Lung (tissue), 12 donors: Measurements from ENCODE around the gene SPIRE1. TPM values are rescaled to one million over a fixed set of nuclear protein-coding genes. Genes with fewer than 3 reads are reported as not detected.

ENCODE experiments used
- ATAC-seq: fragments of 200-7000 bp; cut with Tn5 transposase; one replicate; pipeline ENCODE4 v1.9.1; 2020; ENCODE audit warnings: moderate number of reproducible peaks; ENCODE audit not compliant: insufficient read depth, low FRiP score
- DNase-seq, 3 donors: peaks; one replicate each; pipeline ENCODE4 v3.0.0-alpha.2; 2013 to 2017
- H3K27ac ChIP-seq, 2 donors: one replicate each; pipeline ENCODE4 v1.5.1; 2013; ENCODE audit warnings: mild to moderate bottlenecking in 2 of 2, moderate library complexity in 2 of 2, control low read depth in 1 of 2, inconsistent platforms in 1 of 2, low read depth in 1 of 2, low read length in 1 of 2
- H3K27me3 ChIP-seq, 3 donors: one replicate each; pipeline ENCODE4 v1.5.1; 2013; ENCODE audit warnings: low read length in 2 of 3; ENCODE audit not compliant: control insufficient read depth in 3 of 3, insufficient read depth in 3 of 3
- H3K36me3 ChIP-seq, 4 donors: one replicate each; pipeline ENCODE4 v1.5.1; 2013; ENCODE audit warnings: low read length in 4 of 4, mild to moderate bottlenecking in 1 of 4, moderate library complexity in 1 of 4; ENCODE audit not compliant: control insufficient read depth in 4 of 4, insufficient read depth in 4 of 4
- H3K4me1 ChIP-seq, 5 donors: one replicate each; pipeline ENCODE4 v1.5.1; 2013; ENCODE audit warnings: low read length in 5 of 5, mild to moderate bottlenecking in 2 of 5, moderate library complexity in 1 of 5; ENCODE audit not compliant: control insufficient read depth in 5 of 5, insufficient read depth in 5 of 5
- H3K4me3 ChIP-seq: one replicate; pipeline ENCODE4 v1.5.1; 2013; ENCODE audit warnings: mild to moderate bottlenecking, control low read depth, moderate library complexity
- H3K9ac ChIP-seq, 2 donors: one replicate each; pipeline ENCODE4 v1.5.1; 2013; ENCODE audit warnings: low read length in 2 of 2, control low read depth in 1 of 2; ENCODE audit not compliant: insufficient read depth in 1 of 2
- H3K9me3 ChIP-seq, 4 donors: one replicate each; pipeline ENCODE4 v1.5.1; 2013; ENCODE audit warnings: low read length in 3 of 4, mild to moderate bottlenecking in 1 of 4, moderate library complexity in 1 of 4; ENCODE audit not compliant: control insufficient read depth in 4 of 4, insufficient read depth in 3 of 4
- WGBS, 2 donors: extraction: QIAGEN DNeasy Blood & Tissue Kit; methylation state at CpG; one replicate each; pipeline ENCODE4 v1.1.7; 2013; 5-methylcytosine and 5-hydroxymethylcytosine counted together
- polyA plus RNA-seq, 2 donors: library from polyadenylated mRNA; stranded (reverse); fragments of 200-250 nt; gene quantifications; one replicate each; pipeline ENCODE4 v1.2.1, GENCODE V29; 2013
- total RNA-seq, 2 donors: library from RNA; depleted of rRNA in 1 of 2; stranded (reverse); fragments of >200 nt in 1 of 2; gene quantifications; one replicate each; pipeline ENCODE4 v1.2.1, GENCODE V29; 2014 to 2021
- TF ChIP-seq, protein P1 (sequence below): IDR thresholded peaks from 2 replicates; pipeline ENCODE4 v1.5.1; 2012; ENCODE audit warnings: mild to moderate bottlenecking; ENCODE audit errors: control extremely low read depth, extremely low read depth
- donor health status: control.
- donor health status: control.
- donor health status: Bipolar disorder and iron deficiency.
- donor health status: healthy.
- donor health status: DM: yes; HTN: yes; CAD: no.

SPIRE1 gene
- total and polyA plus RNA-seq, 4 donors, result 8.7 to 34.0 (median 14.8) TPM

DNA sequence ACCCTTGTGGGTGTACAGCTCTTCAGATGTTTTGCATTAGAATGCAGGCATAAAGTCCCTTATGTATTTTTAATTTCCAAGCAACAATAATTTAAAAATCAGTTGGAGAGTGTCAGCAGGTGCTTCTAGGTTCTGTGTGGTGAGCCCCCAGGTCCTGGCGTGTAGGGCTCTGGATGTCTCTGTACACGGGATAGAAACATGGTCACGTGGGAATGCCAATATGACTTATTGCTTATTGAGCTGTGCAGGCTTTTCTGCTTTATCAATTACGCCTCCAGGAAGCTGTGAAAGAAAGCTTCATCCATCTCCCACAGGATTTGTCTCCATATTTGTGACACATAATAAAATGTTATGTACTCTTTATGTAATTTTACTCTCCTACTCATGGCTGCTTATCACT is 212.4 kb downstream of the SPIRE1 start:
- Histone ChIP-seq H3K27me3 (no peaks in the 10 kb centered on the region), H3K27ac (no peak overlapping the region), H3K4me1 (peaks cover 0 to 4% (median 0%) of the 10 kb centered on the region in 5 donors), H3K9me3 (peaks cover 0 to 5% (median 3%) of the 10 kb centered on the region in 4 donors), H3K9ac (no peak overlapping the region), H3K4me3 (no peak overlapping the region), H3K36me3 (peaks cover 16 to 29% (median 21%) of the 10 kb centered on the region in 4 donors)
- DNase-seq (no peak), ATAC-seq (no peak)
- TF ChIP-seq, protein P1, sequence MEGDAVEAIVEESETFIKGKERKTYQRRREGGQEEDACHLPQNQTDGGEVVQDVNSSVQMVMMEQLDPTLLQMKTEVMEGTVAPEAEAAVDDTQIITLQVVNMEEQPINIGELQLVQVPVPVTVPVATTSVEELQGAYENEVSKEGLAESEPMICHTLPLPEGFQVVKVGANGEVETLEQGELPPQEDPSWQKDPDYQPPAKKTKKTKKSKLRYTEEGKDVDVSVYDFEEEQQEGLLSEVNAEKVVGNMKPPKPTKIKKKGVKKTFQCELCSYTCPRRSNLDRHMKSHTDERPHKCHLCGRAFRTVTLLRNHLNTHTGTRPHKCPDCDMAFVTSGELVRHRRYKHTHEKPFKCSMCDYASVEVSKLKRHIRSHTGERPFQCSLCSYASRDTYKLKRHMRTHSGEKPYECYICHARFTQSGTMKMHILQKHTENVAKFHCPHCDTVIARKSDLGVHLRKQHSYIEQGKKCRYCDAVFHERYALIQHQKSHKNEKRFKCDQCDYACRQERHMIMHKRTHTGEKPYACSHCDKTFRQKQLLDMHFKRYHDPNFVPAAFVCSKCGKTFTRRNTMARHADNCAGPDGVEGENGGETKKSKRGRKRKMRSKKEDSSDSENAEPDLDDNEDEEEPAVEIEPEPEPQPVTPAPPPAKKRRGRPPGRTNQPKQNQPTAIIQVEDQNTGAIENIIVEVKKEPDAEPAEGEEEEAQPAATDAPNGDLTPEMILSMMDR, result no peak
- 88 to 99% methylated on average over 4 of the region's 4 CpGs for whole genome bisulfite sequencing, 2 donors

DNA sequence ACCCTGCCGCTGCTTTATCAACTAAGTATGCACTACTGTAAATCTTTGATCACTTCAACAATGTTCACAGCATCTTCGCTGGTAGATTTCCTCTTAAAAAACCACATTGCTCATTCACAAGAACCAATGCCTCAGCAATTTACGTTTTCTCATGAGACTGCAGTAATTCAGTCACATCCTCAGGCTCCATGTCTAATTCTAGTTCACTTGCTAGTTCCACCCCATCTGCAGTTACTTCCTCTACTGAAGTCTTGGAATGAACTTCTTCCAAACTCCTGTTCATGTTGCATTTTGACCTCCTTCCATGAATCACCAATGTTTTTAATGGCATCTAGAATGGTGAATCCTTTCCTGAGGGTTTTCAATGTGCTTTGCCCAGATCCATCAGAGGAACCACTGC is 214.4 kb downstream of the SPIRE1 start:
- TF ChIP-seq, protein P1, result no peak
- WGBS, 2 donors, result 92 to 93% methylated on average over 3 of the region's 3 CpGs
- no peak overlapping the region for H3K4me3 ChIP-seq
- no peak for ATAC-seq
- H3K4me1 ChIP-seq, result peaks cover 0 to 4% (median 0%) of the 10 kb centered on the region in 5 donors
- H3K9me3 ChIP-seq, result peaks cover 0 to 5% (median 3%) of the 10 kb centered on the region in 4 donors
- H3K9ac ChIP-seq, result no peak overlapping the region
- H3K36me3 ChIP-seq, result peaks cover 7 to 19% (median 15%) of the 10 kb centered on the region in 4 donors
- H3K27me3 ChIP-seq, result no peaks in the 10 kb centered on the region
- no peak for DNase-seq
- no peak overlapping the region for H3K27ac ChIP-seq

DNA sequence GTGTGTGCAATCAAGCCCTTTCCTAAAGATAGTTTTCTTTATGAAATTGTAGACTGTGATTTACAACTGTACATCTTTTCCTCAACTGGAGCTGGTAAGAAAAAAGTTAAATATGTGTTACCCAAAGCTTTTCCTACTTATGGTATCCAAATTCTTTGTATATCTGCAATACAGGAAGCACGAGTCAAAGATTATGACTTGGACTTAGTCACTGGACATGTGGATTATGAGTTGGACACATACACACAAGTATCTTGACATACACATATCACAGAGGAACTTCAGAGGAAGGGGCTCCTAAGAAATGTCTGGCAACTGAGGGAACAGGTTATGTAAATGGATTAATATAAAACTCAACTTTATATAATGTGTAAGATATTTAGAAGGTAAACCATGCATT is 215.0 kb downstream of the SPIRE1 start:
- Histone ChIP-seq H3K9ac (no peak overlapping the region), H3K4me1 (peaks cover 0 to 4% (median 0%) of the 10 kb centered on the region in 5 donors), H3K27me3 (no peaks in the 10 kb centered on the region), H3K36me3 (peaks cover 7 to 19% (median 14%) of the 10 kb centered on the region in 4 donors), H3K27ac (no peak overlapping the region), H3K4me3 (no peak overlapping the region), H3K9me3 (peaks cover 0 to 5% (median 3%) of the 10 kb centered on the region in 4 donors)
- TF ChIP-seq, protein P1, result no peak
- no peak for DNase-seq
- 82 to 87% methylated on average over 1 of the region's 1 CpG for WGBS, 2 donors
- no peak for ATAC-seq

DNA sequence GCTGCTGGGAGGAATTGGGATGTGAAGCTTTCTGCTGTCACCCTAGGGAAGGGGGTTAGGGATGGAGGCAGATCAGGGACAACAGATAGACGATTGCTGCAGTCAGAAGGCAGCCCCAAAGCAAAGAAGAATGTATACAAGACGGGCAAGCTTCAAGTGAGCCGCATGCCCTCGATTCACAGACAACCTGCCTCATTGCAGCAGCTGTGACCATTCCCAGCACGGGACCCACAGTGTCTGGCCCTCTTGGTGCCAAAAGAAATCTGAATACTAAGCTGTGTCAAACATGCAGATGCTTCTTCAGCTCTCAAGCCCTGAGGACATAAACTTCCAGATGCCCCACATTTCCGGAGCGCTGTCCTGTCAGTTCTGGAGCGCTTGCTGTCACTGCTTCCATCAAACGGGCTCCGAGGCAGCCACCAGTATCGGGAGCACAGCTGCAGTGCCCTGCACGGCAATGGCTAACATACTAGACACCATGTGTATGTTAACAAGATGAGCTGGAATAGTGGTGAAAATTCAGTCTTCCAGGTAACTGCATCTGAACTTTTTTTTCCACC is 216.4 kb downstream of the SPIRE1 start:
- Histone ChIP-seq H3K27me3 (no peaks in the 10 kb centered on the region), H3K9ac (no peak overlapping the region), H3K36me3 (peaks cover 4 to 19% (median 10%) of the 10 kb centered on the region in 4 donors), H3K9me3 (peaks cover 0 to 5% (median 3%) of the 10 kb centered on the region in 4 donors), H3K27ac (no peak overlapping the region), H3K4me3 (no peak overlapping the region), H3K4me1 (no peaks in the 10 kb centered on the region)
- DNase-seq (no peak), ATAC-seq (no peak)
- WGBS, 2 donors, result 94 to 95% methylated on average over 12 of the region's 12 CpGs
- TF ChIP-seq, protein P1, result no peak
